ENCODE results near the gene FRK.

The FRK gene

GRCh38 chr6:116035616-116036015 lies 25.1 kb downstream of the FRK start:
- no peak for DNase-seq (ENCODE audit: low read depth)

GRCh38 chr6:116034327-116034726 lies 26.4 kb downstream of the FRK start:
- DNase-seq (ENCODE audit: low read depth) = peak; percentile 81

GRCh38 chr6:116033687-116034303 lies 26.9 kb downstream of the FRK start:
- no peak for DNase-seq (ENCODE audit: low read depth)

GRCh38 chr6:116030770-116031169 lies 29.9 kb downstream of the FRK start:
- DNase-seq (ENCODE audit: low read depth) = peak; percentile 45

- DNase-seq (ENCODE audit: low read depth) = no peak
Measured at GRCh38 chr6:116029535-116029934, 31.2 kb downstream of the FRK start.

GRCh38 chr6:116028233-116028632 lies 32.5 kb downstream of the FRK start:
- no peak for DNase-seq (ENCODE audit: low read depth)

GRCh38 chr6:116027801-116028200 lies 32.9 kb downstream of the FRK start:
- DNase-seq (ENCODE audit: low read depth) = peak; percentile 23

GRCh38 chr6:116025405-116025804 lies 35.3 kb downstream of the FRK start:
- DNase-seq (ENCODE audit: low read depth) = no peak

- DNase-seq (ENCODE audit: low read depth) = no peak
Measured at GRCh38 chr6:116022841-116023445, 37.7 kb downstream of the FRK start.

- DNase-seq (ENCODE audit: low read depth) = no peak
Measured at GRCh38 chr6:116020738-116021137, 40.0 kb downstream of the FRK start.

GRCh38 chr6:116019428-116019827 lies 41.3 kb downstream of the FRK start:
- DNase-seq (ENCODE audit: low read depth) = no peak

GRCh38 chr6:116018976-116019375 lies 41.7 kb downstream of the FRK start:
- peak; percentile 82 for DNase-seq (ENCODE audit: low read depth)

- DNase-seq (ENCODE audit: low read depth) = no peak
Measured at GRCh38 chr6:116017546-116018295, 43.0 kb downstream of the FRK start.

GRCh38 chr6:116016846-116017545 lies 43.7 kb downstream of the FRK start:
- DNase-seq (ENCODE audit: low read depth) = no peak

- no peak for DNase-seq (ENCODE audit: low read depth)
Measured at GRCh38 chr6:116015983-116016382, 44.7 kb downstream of the FRK start.

GRCh38 chr6:116015561-116015960 lies 45.1 kb downstream of the FRK start:
- DNase-seq (ENCODE audit: low read depth) = no peak

GRCh38 chr6:116012951-116013350 lies 47.7 kb downstream of the FRK start:
- peak; percentile 49 for DNase-seq (ENCODE audit: low read depth)

GRCh38 chr6:116012471-116012949 lies 48.2 kb downstream of the FRK start:
- DNase-seq (ENCODE audit: low read depth) = peak; percentile 93

- DNase-seq (ENCODE audit: low read depth) = no peak
Measured at GRCh38 chr6:116011520-116011919, 49.2 kb downstream of the FRK start.

GRCh38 chr6:116010790-116011401 lies 49.8 kb downstream of the FRK start:
- DNase-seq (ENCODE audit: low read depth) = peak; percentile 68

GRCh38 chr6:116010386-116010785 lies 50.3 kb downstream of the FRK start:
- DNase-seq (ENCODE audit: low read depth) = no peak

Measured in amniotic epithelial cell (primary cell).